SK-N-SH treated with all-trans-retinoic acid at 6 μM for 48 hours (cell line): ENCODE results near the gene FNDC3A.
A peak's percentile ranks its signal among the peaks of the same experiment; 100 is the strongest.
"Not testable (repeated sequence)": the region's sequence is repeated elsewhere in the genome, so short reads cannot be mapped to it uniquely, and the experiment has no call there.

Source experiments
- ATAC-seq: fragments of 200-7000 bp; cut with Tn5 transposase; 3 replicates; pipeline ENCODE4 v1.9.1; 2020; ENCODE audit warnings: mild to moderate bottlenecking, moderate library complexity
- ARNTL ChIP-seq: fragments of 450-650 bp; formaldehyde crosslinking; IDR thresholded peaks from 2 replicates; pipeline ENCODE4 v1.5.0; 2020; ENCODE audit warnings: low read depth, mild to moderate bottlenecking, moderate library complexity, borderline replicate concordance
- CREB5 ChIP-seq: fragments of 250-450 bp; sonication (Bioruptor Pico); IDR thresholded peaks from 2 replicates; pipeline ENCODE4 v1.5.1; 2020; ENCODE audit warnings: low read depth, mild to moderate bottlenecking, moderate library complexity
- CSDC2 ChIP-seq: fragments of 250-450 bp; sonication (Bioruptor Pico); IDR thresholded peaks from 2 replicates; pipeline ENCODE4 v1.5.0; 2020; ENCODE audit warnings: mild to moderate bottlenecking, moderate library complexity
- CSRNP3 ChIP-seq: fragments of 250-450 bp; sonication (Bioruptor Pico); IDR thresholded peaks from 2 replicates; pipeline ENCODE4 v1.5.1; 2021; ENCODE audit warnings: mild to moderate bottlenecking, moderate library complexity
- ESRRG ChIP-seq: fragments of 250-450 bp; sonication (Bioruptor Pico); IDR thresholded peaks from 2 replicates; pipeline ENCODE4 v1.6.1; 2021; ENCODE audit warnings: mild to moderate bottlenecking
- ISL1 ChIP-seq: fragments of 250-450 bp; sonication (Bioruptor Pico); IDR thresholded peaks from 2 replicates; pipeline ENCODE4 v2.1.2; 2022; ENCODE audit warnings: mild to moderate bottlenecking, moderate library complexity
- OSR1 ChIP-seq: fragments of 250-450 bp; sonication (Bioruptor Pico); IDR thresholded peaks from 2 replicates; pipeline ENCODE4 v1.8.0; 2022; ENCODE audit warnings: moderate library complexity, mild to moderate bottlenecking, inconsistent platforms
- PATZ1 ChIP-seq: fragments of 250-450 bp; sonication (Bioruptor Pico); IDR thresholded peaks from 2 replicates; pipeline ENCODE4 v1.8.0; 2020; ENCODE audit warnings: mild to moderate bottlenecking, moderate library complexity, borderline replicate concordance
- PPARA ChIP-seq: fragments of 250-450 bp; sonication (Bioruptor Pico); IDR thresholded peaks from 2 replicates; pipeline ENCODE4 v1.5.0; 2020; ENCODE audit warnings: mild to moderate bottlenecking, borderline replicate concordance
- RARB ChIP-seq: fragments of 250-450 bp; sonication (Bioruptor Pico); IDR thresholded peaks from 2 replicates; pipeline ENCODE4 v1.8.0; 2021; ENCODE audit warnings: mild to moderate bottlenecking, moderate library complexity
- SNAI2 ChIP-seq: fragments of 250-450 bp; sonication (Bioruptor Pico); IDR thresholded peaks from 2 replicates; pipeline ENCODE4 v1.5.0; 2020; ENCODE audit warnings: mild to moderate bottlenecking, moderate library complexity
- TCF4 ChIP-seq: fragments of 250-450 bp; sonication (Bioruptor Pico); IDR thresholded peaks from 2 replicates; pipeline ENCODE4 v1.8.0; 2021; ENCODE audit warnings: mild to moderate bottlenecking, moderate library complexity, borderline replicate concordance
- TOX ChIP-seq: fragments of 250-450 bp; sonication (Bioruptor Pico); IDR thresholded peaks from 2 replicates; pipeline ENCODE4 v1.8.0; 2021; ENCODE audit warnings: mild to moderate bottlenecking, moderate library complexity, borderline replicate concordance
- ZC3H10 ChIP-seq: fragments of 250-450 bp; sonication (Bioruptor Pico); IDR thresholded peaks from 2 replicates; pipeline ENCODE4 v1.5.1; 2021; ENCODE audit warnings: mild to moderate bottlenecking, moderate library complexity
- ZFP3 ChIP-seq: fragments of 250-450 bp; sonication (Bioruptor Pico); IDR thresholded peaks from 2 replicates; pipeline ENCODE4 v1.5.0; 2020; ENCODE audit warnings: mild to moderate bottlenecking, moderate library complexity
- ZFP30 ChIP-seq: fragments of 450-650 bp; formaldehyde crosslinking; IDR thresholded peaks from 2 replicates; pipeline ENCODE4 v1.5.0; 2022; ENCODE audit warnings: mild to moderate bottlenecking, moderate library complexity
- ZNF70 ChIP-seq: fragments of 450-650 bp; formaldehyde crosslinking; IDR thresholded peaks from 2 replicates; pipeline ENCODE4 v1.5.0; 2020; ENCODE audit warnings: mild to moderate bottlenecking, moderate library complexity
- ZNF8 ChIP-seq: fragments of 450-650 bp; formaldehyde crosslinking; IDR thresholded peaks from 2 replicates; pipeline ENCODE4 v1.5.0; 2020; ENCODE audit warnings: mild to moderate bottlenecking, moderate library complexity

The FNDC3A gene

GRCh38 chr13:49148405-49148804 lies 172.7 kb downstream of the FNDC3A start:
- ATAC-seq = no peak

GRCh38 chr13:49157955-49158584 lies 182.4 kb downstream of the FNDC3A start:
- not testable (repeated sequence) for ATAC-seq

More at GRCh38 chr13:49148405-49148804, 172.7 kb downstream of the FNDC3A start:
- TF ChIP-seq TCF4 = no peak
- TF ChIP-seq, all 23 proteins: peak for 0

- not testable (repeated sequence) for ATAC-seq
Observed at GRCh38 chr13:49163162-49163561, 187.4 kb downstream of the FNDC3A start.

GRCh38 chr13:49164712-49165111 lies 189.0 kb downstream of the FNDC3A start:
- no peak for ATAC-seq
- TF ChIP-seq ZFP30 (CRISPR knock-in tag) (peak; percentile 85), PATZ1 (CRISPR knock-in tag) (no peak)

GRCh38 chr13:49165798-49166752 lies 190.4 kb downstream of the FNDC3A start:
- no peak for ATAC-seq
- no peak for TF ChIP-seq CSDC2
- no peak for TF ChIP-seq CSRNP3 (CRISPR knock-in tag)
- TF ChIP-seq ZFP3 (CRISPR knock-in tag) = no peak
- no peak for TF ChIP-seq ESRRG
- TF ChIP-seq ARNTL (CRISPR knock-in tag) = no peak
- no peak for TF ChIP-seq ZNF8 (CRISPR knock-in tag)
- TF ChIP-seq RARB (CRISPR knock-in tag) = no peak
- TF ChIP-seq PATZ1 (CRISPR knock-in tag) = no peak
- TF ChIP-seq CREB5 (CRISPR knock-in tag) = no peak
- TF ChIP-seq PPARA (CRISPR knock-in tag) = no peak
- TF ChIP-seq, all 23 proteins: peak for 0

- ATAC-seq = no peak
- TF ChIP-seq ZNF8 (CRISPR knock-in tag) (no peak), TCF4 (no peak), TOX (no peak), ISL1 (CRISPR knock-in tag) (no peak), ZFP3 (CRISPR knock-in tag) (no peak), RARB (CRISPR knock-in tag) (no peak), SNAI2 (CRISPR knock-in tag) (no peak), ZNF70 (no peak), CSRNP3 (CRISPR knock-in tag) (no peak), CSDC2 (no peak), PATZ1 (CRISPR knock-in tag) (no peak), ZC3H10 (CRISPR knock-in tag) (no peak), OSR1 (CRISPR knock-in tag) (no peak)
Observed at GRCh38 chr13:49171359-49171758, 195.6 kb downstream of the FNDC3A start.
